Erythroblast (primary cell): ENCODE measurements around the gene HAGHL.
A peak's percentile ranks its signal among the peaks of the same experiment; 100 is the strongest.

Experiments used
- DNase-seq, 2 experiments: peaks; one replicate each; lab custom pipeline; 2025; lab: John Stamatoyannopoulos, UW
- GATA1 ChIP-seq: IDR thresholded peaks from 2 replicates; pipeline ENCODE4 v1.6.1; 2011; ENCODE audit warnings: low read depth, mild to moderate bottlenecking, control low read depth, low read length, moderate library complexity
- POLR2A ChIP-seq: IDR thresholded peaks from 2 replicates; pipeline ENCODE4 v1.6.1; 2011; ENCODE audit warnings: mild to moderate bottlenecking, low read length

The HAGHL gene

DNA sequence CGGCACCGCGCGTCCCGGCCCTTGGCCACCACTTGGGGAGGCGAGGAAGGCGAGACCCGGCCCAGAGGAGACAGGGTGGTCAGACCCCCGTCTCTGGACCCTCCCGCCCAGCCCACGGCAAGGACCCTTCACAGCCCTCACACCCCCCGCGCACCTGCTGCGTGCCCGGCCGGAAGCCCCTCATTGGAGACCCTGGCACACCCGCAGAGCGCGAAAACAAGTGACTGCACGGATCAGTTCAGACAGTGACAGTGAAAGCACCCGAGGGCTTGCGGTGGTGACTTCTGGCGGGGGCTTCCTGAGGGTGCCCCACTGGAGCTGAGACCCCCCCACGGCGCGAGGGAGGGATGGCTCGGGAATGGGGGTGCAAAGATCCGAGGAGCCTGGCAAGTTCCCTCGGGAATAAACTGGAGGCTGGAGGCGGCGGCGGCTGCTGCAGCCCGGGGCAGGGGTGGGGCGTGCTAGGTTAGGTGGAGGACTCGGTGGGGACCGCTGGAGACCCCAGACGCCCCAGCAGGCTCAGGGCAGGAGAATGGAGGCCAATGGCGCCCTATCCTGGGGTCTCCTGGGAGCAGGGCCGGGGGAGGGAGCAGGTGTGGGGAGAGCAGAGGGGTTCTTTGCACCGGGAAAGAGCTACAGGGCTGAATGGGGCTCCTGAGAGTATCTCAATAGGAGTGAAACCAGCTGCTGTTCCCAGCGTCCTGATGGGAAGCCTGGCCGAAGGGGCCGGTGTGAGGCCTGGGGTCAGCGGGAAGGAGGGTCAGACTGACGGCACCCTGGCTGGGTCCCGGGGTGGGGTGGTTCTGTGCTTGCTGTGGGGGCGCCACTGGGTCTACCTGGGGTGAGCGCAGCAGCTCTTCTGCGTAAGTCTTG is 20.5 kb upstream of the HAGHL start:
- TF ChIP-seq POLR2A (no peak), GATA1 (no peak)
- no peak for DNase-seq

DNA sequence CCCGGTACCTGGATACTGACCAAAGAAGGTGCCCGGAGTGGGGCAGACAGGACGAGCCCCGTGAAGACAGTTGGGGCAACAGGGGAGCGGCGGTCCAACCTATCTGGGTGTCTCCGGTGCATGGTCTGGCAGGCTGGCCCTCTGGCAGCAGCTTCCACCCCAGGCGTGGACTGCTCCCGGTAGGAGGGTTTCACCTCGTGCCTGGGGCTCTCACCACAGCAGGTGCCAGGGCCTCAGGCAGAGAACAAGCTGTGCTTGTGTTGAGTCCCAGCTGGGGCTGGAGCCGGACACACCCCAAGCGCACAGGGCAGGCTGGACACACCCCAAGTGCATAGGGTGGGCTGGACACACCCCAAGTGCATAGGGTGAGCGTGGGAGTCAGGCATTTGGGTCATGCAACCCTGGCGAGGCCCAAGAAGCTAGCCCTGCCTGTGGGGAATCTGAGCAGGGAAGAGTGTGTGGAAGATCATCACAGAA is 19.8 kb upstream of the HAGHL start:
- TF ChIP-seq POLR2A (no peak), GATA1 (no peak)
- no peak for DNase-seq

DNA sequence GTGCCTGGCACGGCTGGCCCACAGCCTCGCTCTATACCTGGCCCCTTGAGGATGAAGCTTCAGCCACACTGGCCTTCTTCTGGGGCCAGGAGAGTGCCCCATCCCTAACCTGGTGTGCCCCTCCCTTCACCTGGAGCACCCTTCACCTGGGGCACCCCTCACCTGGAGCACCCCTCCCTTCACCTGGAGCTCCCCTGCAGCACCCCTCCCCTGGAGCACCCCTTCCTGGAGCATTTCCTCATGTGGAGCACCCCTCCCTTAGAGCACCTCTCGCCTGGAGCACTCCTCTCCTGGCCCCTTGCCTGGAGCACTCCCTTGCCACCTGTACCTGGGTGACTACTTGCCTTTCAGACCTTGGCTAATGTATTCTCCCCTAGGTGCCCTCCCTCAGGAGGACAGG is 18.9 kb upstream of the HAGHL start:
- TF ChIP-seq GATA1 (no peak), POLR2A (no peak)

GRCh38 chr16:708959-709358 is 17.9 kb upstream of the HAGHL start:
- TF ChIP-seq POLR2A (no peak), GATA1 (no peak)
- no peak for DNase-seq

More for the DNA sequence above, 18.9 kb upstream of the HAGHL start:
- DNase-seq, result no peak

GRCh38 chr16:709566-710499 is 17.1 kb upstream of the HAGHL start:
- peak; percentile 53 to 62 for DNase-seq
- TF ChIP-seq GATA1 (no peak), POLR2A (no peak)

DNA sequence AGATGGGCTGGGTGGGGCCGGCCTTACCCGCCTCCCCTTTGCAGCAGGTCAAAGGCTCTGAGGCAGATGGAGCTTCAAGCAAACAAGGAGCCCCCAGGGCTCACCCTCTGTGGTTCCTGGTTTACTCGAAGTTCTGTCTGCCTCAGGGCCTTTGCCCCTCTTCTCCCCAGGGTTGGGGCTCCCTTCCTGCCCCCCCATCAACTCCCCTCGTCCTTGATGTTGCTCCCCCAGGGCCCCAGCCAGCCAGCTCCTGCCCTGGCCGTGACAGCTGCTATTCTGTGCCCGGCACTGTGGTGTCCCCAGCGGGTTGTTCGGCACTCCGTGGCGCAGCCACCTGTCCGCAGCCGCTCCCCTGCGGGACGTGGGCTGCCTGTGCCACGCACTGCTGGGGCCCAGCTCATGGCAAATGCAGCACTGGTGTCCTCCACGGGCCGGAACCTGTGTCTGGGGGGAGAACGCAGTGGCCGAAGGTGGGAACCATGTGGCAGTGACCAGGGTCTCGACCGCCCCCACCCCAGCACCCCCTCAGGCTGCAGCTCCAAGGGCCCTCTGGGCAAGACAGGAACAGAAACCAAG is 16.3 kb upstream of the HAGHL start:
- DNase-seq, result no peak
- TF ChIP-seq POLR2A (no peak), GATA1 (no peak)

- no peak for DNase-seq
- TF ChIP-seq POLR2A, result no peak
- TF ChIP-seq GATA1, result no peak
These were observed 15.8 kb upstream of the HAGHL start for GRCh38 chr16:711084-711483.

GRCh38 chr16:711548-712320 is 15.2 kb upstream of the HAGHL start:
- TF ChIP-seq GATA1 (no peak), POLR2A (no peak)

DNA sequence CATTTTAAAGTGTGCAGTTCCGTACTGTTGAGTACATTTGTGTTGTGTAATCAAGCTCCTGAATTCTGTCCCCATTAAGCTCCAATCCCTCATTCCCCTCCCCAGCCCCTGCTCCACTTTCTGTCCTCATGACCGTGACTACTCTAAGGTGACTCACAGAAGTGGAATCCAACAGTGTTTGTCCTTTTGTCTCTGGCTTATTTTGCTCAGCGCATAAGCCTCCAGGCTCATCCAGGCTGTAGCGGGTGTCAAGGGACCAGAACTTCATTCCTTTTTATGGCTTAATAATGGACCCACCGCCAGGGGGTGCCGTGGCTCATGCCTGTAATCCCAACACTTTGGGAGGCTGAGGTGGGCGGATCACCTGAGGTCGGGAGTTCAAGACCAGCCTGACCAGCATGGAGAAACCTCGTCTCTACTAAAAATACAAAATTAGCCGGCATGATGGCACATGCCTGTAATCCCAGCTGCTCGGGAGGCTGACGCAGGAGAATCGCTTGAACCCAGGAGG is 14.1 kb upstream of the HAGHL start:
- peak; percentile 69 to 77 for DNase-seq

More at GRCh38 chr16:711548-712320, 15.2 kb upstream of the HAGHL start:
- peak; percentile 77 to 89 for DNase-seq

DNA sequence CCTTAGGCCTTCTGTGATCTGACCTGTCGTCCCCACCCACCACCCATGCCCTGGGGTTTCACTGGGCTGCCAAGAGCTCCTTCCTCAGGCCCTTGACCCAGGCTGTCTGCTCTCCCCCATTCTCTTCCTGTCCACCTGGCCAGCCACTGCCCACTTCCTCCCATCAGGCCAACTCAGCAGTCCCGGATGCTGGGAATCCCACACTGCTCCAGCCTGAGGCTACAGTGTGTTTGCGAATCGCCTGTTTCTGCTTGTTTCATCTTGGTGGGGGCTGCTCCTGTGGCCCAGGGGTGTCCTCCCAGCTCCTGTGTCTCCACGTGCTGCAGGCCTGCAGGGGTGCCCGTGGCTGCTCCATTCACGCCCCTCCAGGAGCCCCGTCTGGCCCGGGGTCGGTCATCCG is 12.8 kb upstream of the HAGHL start:
- DNase-seq, result no peak
- TF ChIP-seq GATA1 (no peak), POLR2A (no peak)

DNA sequence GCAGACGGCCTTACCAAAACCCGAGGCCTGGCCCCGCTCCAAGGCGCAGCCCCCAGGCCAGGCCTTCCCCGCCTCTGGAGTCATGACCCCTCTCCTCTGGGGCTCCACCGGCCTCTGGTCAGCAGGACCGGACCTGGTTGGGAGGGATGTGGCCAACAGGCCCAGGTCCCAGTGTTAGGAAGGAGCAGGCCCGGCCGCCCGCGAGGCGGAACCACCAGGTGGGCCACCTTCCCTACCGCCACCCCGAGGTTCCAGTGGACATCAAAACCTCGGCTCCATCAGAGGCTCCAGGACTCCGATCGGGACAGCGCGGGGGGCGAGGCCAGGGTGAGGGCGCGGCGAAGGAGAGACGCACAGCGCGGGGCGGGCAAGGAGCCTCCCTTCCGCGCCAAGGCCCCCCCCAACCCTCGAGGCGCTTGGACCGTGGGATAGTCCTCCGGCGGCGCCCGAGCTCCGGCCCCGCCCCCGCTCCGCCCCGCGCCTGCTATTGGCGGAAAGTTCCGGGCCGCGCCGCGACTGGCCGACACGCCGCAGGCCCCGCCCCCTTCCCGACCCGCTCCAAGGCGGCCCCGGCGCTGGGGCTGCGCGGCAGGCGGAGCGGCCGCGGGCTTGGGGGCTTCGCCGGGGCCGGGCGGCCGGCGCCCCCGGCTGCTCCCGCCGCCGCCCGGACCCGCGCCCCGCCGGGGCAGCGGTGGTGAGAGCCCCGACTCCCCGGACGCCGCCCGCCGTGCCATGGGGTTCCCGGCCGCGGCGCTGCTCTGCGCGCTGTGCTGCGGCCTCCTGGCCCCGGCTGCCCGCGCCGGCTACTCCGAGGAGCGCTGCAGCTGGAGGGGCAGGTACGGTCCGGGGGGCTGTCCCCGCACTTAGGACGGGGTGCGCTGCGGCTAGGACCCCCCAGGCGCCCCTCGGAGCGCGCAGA is 12.1 kb upstream of the HAGHL start, which contains the start of gene METRN:
METRN (plus strand) TSS at position 561 of the 919 bp plus-strand sequence; CDS start at position 733, 172 bp downstream.
- DNase-seq, result peak; percentile 89 to 94
- no peak for TF ChIP-seq GATA1

GRCh38 chr16:715477-716199 is 11.3 kb upstream of the HAGHL start:
- peak; percentile 60 to 64 for DNase-seq
- TF ChIP-seq POLR2A (peak; percentile 12), GATA1 (no peak)
